Activated naive CD4-positive, alpha-beta T cell (primary cell): Measurements from ENCODE around the gene CEP290.
A peak's percentile ranks its signal among the peaks of the same experiment; 100 is the strongest.

ENCODE experiments used
- DNase-seq, 4 experiments: peaks; one replicate each; lab custom pipeline; 2025; lab: John Stamatoyannopoulos, UW

Gene CEP290, protein sequence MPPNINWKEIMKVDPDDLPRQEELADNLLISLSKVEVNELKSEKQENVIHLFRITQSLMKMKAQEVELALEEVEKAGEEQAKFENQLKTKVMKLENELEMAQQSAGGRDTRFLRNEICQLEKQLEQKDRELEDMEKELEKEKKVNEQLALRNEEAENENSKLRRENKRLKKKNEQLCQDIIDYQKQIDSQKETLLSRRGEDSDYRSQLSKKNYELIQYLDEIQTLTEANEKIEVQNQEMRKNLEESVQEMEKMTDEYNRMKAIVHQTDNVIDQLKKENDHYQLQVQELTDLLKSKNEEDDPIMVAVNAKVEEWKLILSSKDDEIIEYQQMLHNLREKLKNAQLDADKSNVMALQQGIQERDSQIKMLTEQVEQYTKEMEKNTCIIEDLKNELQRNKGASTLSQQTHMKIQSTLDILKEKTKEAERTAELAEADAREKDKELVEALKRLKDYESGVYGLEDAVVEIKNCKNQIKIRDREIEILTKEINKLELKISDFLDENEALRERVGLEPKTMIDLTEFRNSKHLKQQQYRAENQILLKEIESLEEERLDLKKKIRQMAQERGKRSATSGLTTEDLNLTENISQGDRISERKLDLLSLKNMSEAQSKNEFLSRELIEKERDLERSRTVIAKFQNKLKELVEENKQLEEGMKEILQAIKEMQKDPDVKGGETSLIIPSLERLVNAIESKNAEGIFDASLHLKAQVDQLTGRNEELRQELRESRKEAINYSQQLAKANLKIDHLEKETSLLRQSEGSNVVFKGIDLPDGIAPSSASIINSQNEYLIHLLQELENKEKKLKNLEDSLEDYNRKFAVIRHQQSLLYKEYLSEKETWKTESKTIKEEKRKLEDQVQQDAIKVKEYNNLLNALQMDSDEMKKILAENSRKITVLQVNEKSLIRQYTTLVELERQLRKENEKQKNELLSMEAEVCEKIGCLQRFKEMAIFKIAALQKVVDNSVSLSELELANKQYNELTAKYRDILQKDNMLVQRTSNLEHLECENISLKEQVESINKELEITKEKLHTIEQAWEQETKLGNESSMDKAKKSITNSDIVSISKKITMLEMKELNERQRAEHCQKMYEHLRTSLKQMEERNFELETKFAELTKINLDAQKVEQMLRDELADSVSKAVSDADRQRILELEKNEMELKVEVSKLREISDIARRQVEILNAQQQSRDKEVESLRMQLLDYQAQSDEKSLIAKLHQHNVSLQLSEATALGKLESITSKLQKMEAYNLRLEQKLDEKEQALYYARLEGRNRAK (N-terminal part only)

DNA sequence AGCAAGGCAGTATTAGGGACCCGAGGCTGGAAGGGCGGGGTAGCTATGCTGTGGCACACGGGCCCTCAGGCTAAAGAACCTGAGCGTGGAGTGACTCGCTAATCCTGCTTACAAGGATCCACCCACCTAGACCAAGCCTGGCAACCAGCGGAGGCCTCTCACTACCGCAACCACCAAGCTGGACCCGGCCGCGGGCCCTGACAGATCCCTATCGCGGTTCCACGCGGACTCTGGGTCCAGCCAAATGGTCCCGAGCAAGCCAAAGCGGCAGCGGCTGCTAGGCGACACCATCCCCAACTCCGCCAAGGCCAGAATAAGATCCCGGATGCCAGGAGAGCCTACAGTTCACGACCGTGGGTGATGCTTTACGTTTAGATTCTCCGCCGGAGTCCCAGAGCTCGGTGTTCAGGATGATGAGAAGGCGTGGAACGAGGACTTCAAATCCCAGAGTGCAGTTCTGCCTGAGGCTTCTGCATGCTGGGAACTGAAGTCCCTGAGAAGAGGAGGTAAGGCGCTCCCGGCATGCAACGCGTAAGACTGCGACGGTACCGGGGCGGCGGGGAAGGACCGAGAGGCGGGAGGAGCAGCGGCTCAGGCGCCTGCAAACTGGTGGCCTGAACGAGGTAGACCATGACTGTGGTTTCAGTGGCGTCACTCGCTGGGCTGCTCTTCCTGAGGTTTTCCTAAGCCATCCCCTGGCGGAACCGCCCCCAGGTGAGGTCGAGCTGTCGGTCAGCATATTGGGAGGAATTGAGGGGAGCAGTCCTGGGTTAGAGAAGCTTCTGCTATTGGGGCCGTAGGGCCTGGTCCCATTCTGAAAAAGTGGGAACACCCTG, at the start of gene CEP290, which contains the start of gene TMTC3:
Gene CEP290, minus strand, starts transcription at position 315 of the 836 bp plus-strand sequence. CDS start 781 bp downstream, outside the sequence.
Gene TMTC3, plus strand, starts transcription at position 534 of the 836 bp plus-strand sequence. CDS start 6,009 bp downstream, outside the sequence.
- peak; percentile 61 to 81 (median 75) for DNase-seq

DNA sequence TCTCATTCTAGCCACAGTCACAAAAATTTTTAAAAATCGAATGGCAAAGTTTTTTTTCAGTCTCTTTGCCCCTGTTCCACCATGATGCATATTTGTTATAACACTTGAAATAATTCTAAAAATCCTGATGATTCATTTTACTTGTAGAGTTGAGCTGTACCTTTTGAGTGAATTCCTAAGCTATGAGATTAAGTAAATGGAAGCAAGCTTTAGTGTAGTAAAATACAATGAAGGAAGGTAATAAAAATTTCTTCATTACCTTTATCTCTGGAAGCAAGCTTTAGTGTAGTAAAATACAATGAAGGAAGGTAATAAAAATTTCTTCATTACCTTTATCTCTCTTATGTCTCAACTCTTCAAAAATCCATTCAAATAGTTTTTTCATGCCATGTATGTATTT, 46.3 kb upstream of the CEP290 start:
- no peak for DNase-seq

DNA sequence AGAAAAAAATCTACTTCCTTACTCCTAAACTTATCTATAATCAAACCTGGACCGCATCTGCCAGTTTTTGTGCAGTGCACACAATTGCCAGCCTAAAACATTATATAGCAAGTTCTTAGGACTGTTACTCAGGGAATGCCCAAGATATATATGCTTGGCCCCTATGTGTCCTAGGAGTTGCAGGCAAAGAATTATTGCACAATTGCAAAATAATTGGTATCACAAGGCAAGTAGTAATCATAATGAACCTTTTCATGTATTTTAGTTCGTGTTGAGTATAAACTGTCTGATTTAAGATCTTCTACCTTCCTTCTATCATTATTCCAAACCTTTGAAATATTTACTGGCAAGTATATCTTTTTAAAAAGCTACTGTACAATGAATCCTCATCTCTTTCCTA, 45.7 kb upstream of the CEP290 start:
- no peak for DNase-seq

DNA sequence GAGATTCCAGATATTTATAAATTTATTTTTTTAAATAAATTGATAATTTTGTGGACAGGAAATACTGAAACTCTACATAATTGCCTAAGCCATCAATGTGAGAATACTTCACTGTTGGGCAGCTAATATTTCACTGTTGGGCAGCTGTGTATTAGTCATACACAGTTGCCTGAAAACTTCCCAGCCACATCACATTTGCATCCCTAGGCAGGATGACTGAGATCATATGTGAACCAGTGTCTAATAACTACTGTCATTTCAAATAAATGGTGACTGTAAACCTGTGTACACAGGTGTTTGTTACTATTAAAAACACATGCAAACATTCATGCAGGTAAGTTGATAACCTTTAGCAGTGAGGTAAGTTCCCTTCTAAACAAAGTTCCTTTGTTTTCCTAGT, 44.1 kb upstream of the CEP290 start:
- no peak for DNase-seq

DNA sequence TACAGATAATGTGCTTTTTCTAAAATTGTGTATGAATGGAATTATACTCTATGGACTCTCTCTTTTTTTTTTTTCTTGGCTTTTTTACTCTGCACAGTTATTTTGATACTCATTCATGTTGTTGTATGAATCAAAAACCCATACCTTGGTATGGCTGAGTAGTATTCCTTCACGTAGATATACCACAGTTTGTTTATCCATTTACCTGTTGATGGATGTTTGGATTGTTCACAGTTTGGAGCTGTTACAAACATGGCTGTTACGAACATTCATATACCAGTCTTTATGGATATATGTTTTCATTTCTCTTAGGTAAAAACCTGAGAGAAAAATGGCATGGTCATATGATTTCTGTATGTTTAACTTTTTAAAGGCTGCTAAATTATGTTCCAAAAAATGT, 43.4 kb upstream of the CEP290 start:
- DNase-seq = no peak

DNA sequence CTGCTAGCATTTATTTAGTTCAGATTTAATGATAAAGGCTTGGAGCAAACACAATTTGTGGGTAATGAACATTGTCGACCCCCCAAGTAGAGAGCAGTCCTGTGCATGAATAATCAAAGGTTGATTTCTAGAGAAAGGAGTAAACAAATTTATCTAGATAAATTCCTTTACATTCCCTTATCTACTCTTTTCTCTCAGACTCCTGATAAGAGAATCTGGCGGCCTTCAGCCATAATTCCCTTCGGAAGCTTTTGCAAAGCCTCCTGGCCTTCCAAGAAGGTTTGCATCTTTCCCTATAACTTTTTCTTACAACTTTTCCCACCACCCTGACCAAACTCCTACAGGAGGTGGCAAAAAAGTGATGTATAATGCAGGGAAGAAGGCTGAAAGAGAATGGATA, 42.3 kb upstream of the CEP290 start:
- DNase-seq = no peak

DNA sequence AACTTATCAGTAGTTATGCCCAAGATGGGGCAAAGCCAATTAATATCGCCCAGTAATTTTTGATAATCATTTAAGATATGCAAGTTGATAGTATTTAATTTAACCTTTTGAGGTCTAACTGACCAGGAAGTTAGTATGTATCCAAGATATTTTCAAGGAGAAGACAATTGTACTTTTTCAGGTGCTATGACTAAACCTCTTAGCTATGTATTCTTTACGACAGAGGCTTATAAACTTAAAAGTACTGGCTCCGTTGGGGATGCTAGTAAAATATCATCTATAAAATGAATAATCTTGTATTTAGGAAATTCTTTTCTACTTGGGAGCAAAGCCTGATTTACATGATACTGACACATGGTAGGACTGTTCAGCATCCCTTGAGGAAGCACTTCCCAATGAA, 40.5 kb upstream of the CEP290 start:
- no peak for DNase-seq

DNA sequence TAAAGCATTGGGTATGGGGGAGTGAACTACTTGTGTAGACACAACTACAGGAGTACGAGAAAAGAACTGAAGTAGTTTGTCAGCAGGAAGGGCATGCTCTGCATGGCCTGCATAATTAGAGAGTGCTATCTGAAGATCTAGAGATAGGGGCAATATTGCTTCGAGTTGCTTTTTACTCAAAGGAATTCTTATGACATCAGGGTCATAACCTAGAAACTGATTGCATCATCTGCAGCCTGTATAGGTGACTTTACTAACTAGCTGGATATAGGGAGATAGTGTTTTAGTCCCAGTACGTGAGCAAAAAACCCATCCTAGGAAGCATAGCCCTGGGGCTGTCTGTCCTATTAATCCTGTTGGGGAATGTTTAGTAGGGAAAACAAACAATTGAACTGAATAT, 40.0 kb upstream of the CEP290 start:
- no peak for DNase-seq

DNA sequence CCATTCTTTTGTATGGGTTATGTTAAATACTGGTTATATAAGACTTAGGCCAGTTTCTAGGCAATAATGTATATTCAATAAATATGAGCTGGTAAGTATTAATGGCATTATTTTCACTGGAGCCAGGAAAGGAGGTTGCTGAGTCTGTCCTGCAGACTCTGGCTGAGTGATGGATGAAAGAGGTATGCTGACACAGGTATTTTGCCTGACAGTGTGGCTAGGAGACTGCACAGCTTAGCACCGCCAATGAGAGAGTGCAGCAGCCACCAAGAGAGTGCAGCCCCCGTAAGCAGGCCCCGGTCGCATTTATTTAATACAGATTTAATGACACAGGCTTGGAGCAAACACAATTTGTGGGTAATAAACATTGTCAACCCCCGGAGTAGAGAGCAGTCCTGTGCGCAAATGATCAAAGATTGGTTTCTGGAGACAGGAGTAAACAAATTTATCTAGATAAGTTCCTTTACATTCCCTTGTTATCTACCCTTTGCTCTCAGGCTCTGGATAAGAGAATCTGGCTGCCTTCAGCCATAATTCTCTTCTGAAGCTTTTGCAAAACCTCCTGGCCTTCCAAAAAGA, 37.6 kb upstream of the CEP290 start:
- no peak for DNase-seq

DNA sequence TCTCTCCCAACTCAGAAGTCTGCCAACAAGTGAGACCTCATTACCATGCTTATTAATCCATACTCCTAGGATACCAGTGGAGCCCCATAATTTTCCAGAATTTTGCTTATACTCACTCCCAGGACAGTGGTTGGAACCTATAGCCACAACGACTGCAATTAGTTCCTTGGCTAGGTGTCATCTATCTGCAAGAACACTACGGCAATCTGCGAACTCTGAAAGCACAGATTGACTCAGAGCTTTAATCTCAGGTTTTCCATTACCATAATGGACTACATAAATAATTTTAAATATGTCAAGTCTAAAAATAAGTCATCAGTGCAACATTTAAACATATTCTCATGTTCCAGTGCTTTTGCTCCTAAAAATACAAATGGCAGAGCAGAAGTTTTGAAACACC, 33.7 kb upstream of the CEP290 start:
- DNase-seq = no peak

DNA sequence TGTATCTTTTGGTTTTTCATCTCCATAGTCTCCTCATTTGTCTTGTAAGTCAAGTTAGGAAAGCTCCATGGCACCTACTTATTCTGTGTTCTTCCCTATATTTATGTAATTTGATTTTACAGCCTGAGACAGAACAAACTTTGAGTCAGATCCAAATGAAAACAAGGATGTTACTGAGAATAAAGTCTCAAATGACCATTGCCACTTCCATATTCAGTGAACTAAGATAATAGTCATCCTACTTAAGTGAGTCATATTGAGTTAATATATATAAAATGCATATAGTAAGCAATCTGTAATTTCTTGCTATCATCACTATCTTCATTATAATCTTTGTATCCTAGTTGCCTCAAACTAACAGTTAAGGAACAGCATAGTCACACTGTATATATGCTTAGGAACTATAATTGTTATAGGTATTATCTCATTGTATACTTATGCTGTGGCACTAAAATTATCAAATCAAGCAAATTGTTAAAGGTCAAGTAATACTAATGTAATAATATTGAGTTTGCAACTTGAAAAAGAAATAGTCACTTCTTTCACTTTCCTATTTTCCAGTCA, 31.0 kb upstream of the CEP290 start:
- no peak for DNase-seq

DNA sequence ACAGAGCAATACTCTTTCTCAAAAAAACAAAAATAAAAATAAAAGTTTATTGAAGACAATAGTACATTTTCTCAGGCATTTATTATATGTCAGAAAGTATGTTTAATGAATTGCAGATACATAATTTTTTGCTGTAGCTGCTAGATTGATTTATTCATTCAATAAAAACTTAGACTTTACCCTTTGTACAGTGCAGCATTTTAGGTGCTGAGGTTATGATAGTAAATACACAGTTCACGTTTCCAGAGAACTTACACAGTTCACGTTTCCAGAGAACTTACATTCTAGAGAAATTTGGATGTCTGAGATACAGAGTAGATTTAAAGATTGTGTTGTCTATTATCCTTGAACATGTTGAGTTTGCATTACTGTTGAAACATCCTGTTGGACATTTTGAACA, 25.5 kb upstream of the CEP290 start:
- no peak for DNase-seq

DNA sequence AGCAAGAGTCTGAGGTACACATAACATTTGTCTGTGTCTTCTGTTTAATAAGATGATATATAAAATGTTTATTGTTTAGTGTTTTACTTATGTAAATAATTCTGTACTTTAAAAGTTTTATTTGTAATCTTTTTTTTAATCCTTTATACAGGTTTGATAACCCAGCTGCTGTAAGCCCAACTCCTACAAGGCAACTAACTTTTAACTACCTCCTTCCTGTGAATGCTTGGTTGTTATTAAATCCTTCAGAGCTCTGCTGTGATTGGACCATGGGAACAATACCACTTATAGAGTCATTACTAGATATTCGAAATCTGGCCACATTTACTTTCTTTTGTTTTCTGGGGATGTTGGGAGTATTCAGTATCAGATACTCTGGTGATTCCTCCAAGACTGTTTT, 24.3 kb upstream of the CEP290 start:
- no peak for DNase-seq

DNA sequence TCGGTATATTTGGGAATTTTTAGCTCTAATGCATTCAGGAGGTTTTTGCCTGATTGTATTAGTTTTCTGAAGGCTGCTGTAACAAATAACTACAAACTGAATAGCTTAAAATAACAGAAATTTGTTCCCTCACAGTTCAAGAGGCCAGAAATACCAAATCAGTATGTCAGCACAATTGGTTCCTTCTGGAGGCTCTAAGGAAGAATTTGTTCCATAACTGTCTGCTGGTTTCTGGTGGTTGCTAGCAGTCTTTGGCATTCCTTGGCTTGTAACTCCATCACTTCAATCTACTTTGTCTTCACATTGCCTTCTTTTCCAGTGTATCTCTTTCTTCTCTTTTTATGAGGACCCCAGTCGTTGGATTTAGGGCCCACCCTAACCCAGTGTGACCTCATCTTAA, 21.5 kb upstream of the CEP290 start:
- no peak for DNase-seq

DNA sequence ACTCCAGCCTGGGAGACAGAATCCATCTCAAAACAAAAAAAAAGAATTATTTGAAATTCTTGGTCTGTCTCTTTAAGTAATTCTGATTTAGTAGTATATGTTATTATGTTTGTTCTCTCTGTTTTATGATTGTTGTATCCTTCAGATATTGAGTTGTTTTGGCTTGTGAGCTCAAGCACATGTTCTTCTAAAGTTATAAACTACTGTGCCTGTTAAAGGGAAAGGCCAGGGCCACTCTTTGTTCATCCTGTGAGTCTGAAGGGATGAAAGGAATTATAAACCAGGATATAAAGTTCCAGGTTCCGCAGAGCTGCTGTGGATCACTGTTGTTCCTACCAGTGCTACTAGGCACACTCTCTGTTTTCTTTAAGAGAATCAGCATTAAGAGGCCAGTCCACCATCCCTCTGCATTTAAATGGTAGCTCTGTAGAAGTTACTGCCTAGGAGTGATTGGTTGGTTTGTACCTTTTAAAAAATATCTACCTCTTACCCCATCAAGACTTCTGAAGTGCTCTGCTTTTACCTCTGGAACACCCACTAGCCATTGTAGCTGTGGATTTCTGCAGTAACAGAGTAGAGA, 14.3 kb upstream of the CEP290 start:
- DNase-seq = no peak

DNA sequence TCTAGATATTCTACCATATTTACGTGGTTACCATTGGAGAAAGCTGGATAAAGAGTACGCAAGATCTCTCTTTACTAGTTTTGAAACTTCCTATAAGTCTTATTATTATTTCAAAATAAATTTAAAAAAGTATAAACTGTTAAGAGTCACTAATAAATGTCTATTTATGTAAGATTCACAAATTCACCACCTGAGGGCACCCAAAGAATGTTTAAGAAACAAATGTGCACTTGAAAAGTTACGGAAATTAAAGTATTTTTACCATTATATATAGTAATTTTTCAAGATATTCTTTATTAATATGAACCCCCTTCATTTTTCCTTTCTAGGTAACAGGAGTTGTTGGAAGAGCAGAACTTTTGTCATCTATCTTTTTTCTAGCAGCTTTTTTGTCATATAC, 12.1 kb upstream of the CEP290 start:
- no peak for DNase-seq

DNA sequence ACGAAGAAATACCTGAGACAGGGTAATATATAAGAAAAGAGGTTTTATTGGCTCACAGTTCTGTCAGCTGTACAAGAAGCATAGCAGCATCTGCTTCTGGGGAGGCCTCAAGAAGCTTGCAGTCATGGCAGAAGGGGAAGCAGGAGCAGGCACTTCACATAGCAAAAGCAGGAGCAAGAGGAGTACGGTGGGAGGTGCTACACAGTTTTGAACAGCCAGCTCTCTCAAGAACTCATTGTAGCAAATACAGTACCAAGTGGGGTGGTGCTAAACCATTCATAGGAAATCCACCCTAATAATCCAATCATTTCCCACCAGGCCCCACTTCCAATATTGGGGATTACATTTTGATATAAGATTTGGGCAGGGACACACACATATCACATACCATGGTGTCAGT, 8.2 kb upstream of the CEP290 start:
- no peak for DNase-seq

DNA sequence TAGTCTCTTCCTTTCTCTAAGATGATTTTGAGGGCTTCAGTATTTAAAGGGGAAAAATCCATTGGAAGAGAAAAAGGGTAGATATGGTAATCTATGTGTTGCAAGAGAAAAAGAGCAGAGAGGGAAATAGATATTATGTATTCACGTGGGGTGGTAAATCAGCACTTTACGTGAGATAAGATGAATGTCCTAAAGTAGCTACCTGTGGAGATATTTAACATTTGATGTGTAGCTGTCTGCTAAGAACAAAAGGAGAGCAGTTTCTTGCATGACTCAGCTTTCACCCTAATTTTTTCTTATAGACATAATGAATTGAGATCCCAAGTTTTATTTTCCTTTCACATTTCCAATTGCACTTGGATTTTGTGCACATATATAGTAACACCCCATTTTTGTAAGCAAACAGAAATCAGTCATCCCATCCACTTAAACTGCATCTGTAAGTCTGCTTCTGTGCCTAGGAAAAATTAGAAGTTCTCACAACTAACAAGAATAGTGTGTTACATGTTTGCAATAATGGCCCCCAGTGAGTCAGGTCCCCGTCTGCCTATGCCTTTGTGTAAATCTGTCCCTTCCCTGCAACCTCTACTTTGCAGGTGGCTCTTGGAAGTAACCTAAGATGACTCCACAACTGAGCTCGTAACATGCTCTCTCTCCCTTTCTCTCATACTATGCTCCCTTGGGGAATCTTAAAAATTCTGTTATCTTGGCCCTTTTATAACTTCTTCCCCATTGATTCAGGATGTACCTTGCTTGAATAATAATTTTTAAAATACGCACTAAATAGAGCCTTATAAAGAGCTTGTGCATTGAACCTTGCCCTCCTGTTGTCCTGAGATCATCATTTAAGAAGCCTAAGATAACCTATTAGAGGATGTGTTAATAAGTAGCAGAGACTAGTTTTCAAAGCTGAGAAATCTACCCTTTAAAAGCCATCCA, 3.9 kb upstream of the CEP290 start:
- no peak for DNase-seq
